Measurements from ENCODE around the gene TMEM222. TPM values are rescaled to one million over a fixed set of nuclear protein-coding genes. Genes with fewer than 3 reads are reported as not detected.

Gene TMEM222
- total RNA-seq, 1 experiment from 2014 or later = 55.5 TPM

DNA sequence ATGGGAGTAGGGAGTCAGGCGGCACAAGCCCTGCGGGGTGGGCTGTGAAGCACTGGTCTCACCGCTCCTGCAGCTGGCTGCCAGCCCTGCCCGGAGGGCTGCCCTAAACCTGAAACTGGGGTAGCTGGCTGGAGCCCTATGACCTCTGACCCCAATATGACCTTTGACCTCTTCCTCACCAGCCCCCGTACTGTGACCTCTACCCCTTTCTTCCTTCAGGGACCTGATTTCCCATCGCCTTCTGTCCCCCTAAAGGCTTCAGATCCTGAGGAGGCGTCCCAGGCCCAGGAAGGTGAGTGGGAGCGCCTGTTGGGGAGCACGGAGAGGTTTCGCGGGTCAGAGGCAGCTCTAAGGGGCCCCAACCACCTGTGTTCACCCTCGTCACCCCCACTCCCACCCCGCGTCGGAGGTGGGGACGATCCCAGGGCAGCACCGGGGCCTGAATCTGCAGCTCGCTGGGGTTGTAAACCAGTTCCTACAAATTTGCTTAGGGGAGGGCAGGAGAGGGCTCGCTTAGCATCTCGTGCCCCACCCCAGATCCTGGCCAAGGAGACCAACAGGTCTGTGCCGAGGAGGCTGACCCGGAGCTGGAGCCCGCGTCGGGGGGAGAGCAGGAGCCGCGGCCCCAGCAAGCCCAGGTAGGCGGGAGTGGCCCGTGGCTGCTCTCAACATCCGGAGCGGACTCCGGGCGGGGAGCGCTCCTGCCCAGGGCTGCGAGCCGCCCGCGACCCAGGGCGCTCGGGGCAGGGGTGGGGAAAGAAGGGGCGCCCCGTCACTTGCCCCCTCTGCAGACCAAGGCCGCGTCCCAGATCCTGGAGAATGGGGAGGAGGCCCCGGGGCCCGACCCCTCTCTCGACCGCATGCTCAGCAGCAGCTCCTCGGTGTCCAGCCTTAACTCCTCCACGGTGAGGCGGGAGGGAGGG lies 27.2 kb downstream of the TMEM222 start:
- Histone ChIP-seq H3K27me3 (replicated peaks; ENCODE audit: insufficient read depth, low read depth, low read length, poor library complexity) (no peaks in the 10 kb centered on the region), H3K4me3 (ENCODE audit: low read depth, low read length, poor library complexity, severe bottlenecking) (peak overlapping the region; percentile 51), H3K27ac (ENCODE audit: low read depth, low read length, poor library complexity, severe bottlenecking) (no peak overlapping the region), H3K9me3 (ENCODE audit: low read depth, low read length, poor library complexity, severe bottlenecking) (no peaks in the 10 kb centered on the region), H3K36me3 (ENCODE audit: insufficient read depth, low read length, poor library complexity, severe bottlenecking) (no peaks in the 10 kb centered on the region), H3K4me1 (ENCODE audit: insufficient read depth, low read length, poor library complexity, severe bottlenecking) (no peaks in the 10 kb centered on the region)
- TF ChIP-seq, protein P1, sequence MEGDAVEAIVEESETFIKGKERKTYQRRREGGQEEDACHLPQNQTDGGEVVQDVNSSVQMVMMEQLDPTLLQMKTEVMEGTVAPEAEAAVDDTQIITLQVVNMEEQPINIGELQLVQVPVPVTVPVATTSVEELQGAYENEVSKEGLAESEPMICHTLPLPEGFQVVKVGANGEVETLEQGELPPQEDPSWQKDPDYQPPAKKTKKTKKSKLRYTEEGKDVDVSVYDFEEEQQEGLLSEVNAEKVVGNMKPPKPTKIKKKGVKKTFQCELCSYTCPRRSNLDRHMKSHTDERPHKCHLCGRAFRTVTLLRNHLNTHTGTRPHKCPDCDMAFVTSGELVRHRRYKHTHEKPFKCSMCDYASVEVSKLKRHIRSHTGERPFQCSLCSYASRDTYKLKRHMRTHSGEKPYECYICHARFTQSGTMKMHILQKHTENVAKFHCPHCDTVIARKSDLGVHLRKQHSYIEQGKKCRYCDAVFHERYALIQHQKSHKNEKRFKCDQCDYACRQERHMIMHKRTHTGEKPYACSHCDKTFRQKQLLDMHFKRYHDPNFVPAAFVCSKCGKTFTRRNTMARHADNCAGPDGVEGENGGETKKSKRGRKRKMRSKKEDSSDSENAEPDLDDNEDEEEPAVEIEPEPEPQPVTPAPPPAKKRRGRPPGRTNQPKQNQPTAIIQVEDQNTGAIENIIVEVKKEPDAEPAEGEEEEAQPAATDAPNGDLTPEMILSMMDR (conservative IDR thresholded peaks at IDR 0.05; ENCODE audit: low read depth, low read length) = no peak
- TF ChIP-seq EZH2 (IDR thresholded peaks at IDR 0.05; ENCODE audit: borderline replicate concordance, low read depth, low read length, poor library complexity, severe bottlenecking) = no peak
- POLR2A ChIA-PET (ENCODE audit: low non-redundant PET) = no interaction called here
- intact Hi-C loops (cut with micrococcal nuclease; ENCODE audit: unreplicated experiment) = no loop called here
- CTCF ChIA-PET = no interaction called here
- no TSS peak for BruUV-seq (replicated peaks)
- peak; percentile 52 for DNase-seq (ENCODE audit: low spot score)

DNA sequence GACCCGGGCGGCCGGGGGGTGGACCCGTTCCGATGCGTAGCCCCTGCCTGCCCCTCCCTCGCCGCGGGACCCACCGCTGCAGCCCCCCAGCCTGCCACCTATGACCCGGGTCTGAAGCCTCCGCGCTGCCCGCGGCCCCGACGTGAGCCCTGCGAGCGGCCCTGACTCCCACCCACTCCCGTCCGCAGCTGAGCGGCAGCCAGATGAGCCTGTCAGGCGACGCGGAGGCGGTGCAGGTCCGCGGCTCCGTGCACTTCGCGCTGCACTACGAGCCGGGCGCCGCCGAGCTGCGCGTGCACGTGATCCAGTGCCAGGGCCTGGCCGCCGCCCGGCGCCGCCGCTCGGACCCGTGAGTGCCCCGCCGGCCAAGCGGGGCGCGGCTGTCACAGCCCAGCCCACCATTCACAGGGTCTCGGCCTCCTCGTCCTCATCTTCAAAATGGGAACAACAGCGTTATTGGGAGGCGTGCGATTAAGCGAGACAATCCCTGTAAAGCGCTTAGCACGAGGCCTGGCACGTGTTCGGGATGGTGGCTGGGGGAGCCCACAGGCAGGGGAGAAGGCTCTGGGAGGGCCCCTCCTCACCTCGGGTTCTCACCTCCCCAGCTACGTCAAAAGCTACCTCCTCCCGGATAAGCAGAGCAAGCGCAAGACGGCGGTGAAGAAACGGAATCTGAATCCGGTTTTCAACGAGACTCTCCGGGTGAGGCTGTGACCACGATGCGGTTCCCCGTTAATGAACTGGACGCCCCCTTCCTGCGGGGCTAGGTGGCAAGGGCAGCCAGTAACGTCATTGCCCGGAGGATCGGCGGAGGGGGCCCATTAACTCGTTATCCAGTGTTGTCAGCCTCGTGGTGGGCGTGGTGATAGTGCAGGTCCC lies 28.1 kb downstream of the TMEM222 start:
- intact Hi-C loops (cut with micrococcal nuclease; ENCODE audit: unreplicated experiment) = no loop called here
- CTCF ChIA-PET = interaction anchor here (0.7 kb wide), 1 partner anchor 53 kb away, joined by 4 read pairs; no protein-coding TSS in a partner anchor

More for the DNA sequence above, 28.1 kb downstream of the TMEM222 start:
- peak overlapping the region; percentile 51 for H3K4me3 ChIP-seq (ENCODE audit: low read depth, low read length, poor library complexity, severe bottlenecking)
- no peaks in the 10 kb centered on the region for H3K9me3 ChIP-seq (ENCODE audit: low read depth, low read length, poor library complexity, severe bottlenecking)
- H3K36me3 ChIP-seq (ENCODE audit: insufficient read depth, low read length, poor library complexity, severe bottlenecking) = no peaks in the 10 kb centered on the region
- no peak for TF ChIP-seq EZH2 (IDR thresholded peaks at IDR 0.05; ENCODE audit: borderline replicate concordance, low read depth, low read length, poor library complexity, severe bottlenecking)
- TF ChIP-seq, protein P1 (conservative IDR thresholded peaks at IDR 0.05; ENCODE audit: low read depth, low read length) = no peak
- DNase-seq (ENCODE audit: low spot score) = peak; percentile 69
- no peaks in the 10 kb centered on the region for H3K4me1 ChIP-seq (ENCODE audit: insufficient read depth, low read length, poor library complexity, severe bottlenecking)
- no TSS peak for BruUV-seq (replicated peaks)
- H3K27ac ChIP-seq (ENCODE audit: low read depth, low read length, poor library complexity, severe bottlenecking) = no peak overlapping the region
- no peaks in the 10 kb centered on the region for H3K27me3 ChIP-seq (replicated peaks; ENCODE audit: insufficient read depth, low read depth, low read length, poor library complexity)
- POLR2A ChIA-PET (ENCODE audit: low non-redundant PET) = no interaction called here

All from A673 (cell line).